Adrenal gland (tissue), 5 donors: Measurements from ENCODE around the gene EXD2.

Experiments used
- POLR2A ChIP-seq, 2 donors: fragments of 450-650 bp; IDR thresholded peaks; one replicate each; pipeline ENCODE4 v1.6.1; 2017; ENCODE audit warnings: antibody characterized with exemption in 2 of 2, mild to moderate bottlenecking in 2 of 2, moderate library complexity in 1 of 2
- TF ChIP-seq, protein P1 (sequence below), 6 experiments: fragments of 450-650 bp in 4 of 6; fragments of 200-600 bp in 2 of 6; sonication (generic) in 1 of 6; IDR thresholded peaks; 1 replicate in 5 of 6; 2 replicates in 1 of 6; pipeline versions ENCODE4 v1.5.1 to v1.8.0; 2016 to 2021; ENCODE audit warnings: antibody characterized with exemption in 6 of 6, mild to moderate bottlenecking in 2 of 6, moderate library complexity in 1 of 6
- donor health status: DM: no; HTN: no; CAD: no.

DNA sequence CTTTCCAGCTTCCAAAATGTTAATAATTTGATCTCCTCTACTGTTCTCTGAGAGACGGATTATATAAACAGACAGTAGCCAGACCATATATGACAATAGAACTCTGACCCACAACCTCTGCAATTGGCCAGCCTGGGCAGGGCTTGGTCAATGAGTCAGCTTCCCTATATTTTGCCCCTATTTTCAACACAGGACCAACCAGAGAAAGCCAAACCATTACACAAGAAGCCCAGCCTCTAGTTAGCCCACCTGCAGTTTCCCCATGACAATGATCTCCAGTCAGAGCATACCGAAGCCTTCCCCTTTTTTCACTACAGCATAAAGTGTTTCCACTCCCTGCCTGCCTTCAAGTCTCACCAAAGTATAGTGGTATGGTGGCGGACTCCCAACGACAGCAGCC, 7.6 kb upstream of the EXD2 start:
- TF ChIP-seq, protein P1, sequence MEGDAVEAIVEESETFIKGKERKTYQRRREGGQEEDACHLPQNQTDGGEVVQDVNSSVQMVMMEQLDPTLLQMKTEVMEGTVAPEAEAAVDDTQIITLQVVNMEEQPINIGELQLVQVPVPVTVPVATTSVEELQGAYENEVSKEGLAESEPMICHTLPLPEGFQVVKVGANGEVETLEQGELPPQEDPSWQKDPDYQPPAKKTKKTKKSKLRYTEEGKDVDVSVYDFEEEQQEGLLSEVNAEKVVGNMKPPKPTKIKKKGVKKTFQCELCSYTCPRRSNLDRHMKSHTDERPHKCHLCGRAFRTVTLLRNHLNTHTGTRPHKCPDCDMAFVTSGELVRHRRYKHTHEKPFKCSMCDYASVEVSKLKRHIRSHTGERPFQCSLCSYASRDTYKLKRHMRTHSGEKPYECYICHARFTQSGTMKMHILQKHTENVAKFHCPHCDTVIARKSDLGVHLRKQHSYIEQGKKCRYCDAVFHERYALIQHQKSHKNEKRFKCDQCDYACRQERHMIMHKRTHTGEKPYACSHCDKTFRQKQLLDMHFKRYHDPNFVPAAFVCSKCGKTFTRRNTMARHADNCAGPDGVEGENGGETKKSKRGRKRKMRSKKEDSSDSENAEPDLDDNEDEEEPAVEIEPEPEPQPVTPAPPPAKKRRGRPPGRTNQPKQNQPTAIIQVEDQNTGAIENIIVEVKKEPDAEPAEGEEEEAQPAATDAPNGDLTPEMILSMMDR (IDR thresholded peaks at IDR 0.05) = no peak
- no peak for TF ChIP-seq POLR2A (IDR thresholded peaks at IDR 0.05)
